Measurements from ENCODE around the gene RELN. TPM values are rescaled to one million over a fixed set of nuclear protein-coding genes. Genes with fewer than 3 reads are reported as not detected.
A peak's percentile ranks its signal among the peaks of the same experiment; 100 is the strongest.

RELN gene
- total and polyA plus RNA-seq, 9 of the 15 experiments (the other 6 are each of a cell fraction or from before 2014, with no cell fraction given) = 12.9 to 43.2 (median 18.1) TPM

DNA sequence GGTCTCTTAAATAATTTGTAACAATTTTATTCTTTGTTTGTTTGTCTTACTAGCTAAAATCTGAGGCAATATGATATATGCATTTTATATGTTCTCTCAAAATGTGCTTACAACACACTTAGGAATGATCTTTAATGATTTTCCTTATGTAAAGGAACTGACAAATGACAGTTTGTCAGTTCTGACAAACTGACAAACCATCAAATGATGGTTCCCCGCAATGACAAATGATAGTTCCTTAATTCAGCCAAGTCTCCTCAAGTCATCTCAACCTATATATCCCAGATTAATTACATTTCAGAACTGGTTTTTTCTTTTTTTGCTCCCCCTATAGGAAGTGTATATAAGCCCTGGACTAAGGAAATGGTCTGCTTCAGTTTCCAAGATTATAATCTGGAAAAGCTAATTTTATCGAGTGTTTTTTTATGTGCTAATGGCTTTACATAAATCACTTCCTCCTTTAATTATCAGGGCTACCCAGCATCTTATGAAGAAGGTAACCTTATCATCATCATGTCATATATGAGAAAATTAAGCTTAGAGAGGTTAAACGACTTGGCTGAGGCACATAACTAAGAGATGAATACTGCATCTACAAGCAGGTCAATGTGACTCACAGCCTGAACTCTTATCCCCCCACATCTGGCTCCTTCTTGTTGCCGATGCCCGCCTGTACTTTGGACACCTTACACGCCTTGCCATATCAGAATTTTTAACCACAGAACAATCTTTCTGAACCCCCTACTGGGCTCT lies 75.1 kb downstream of the RELN start (continued):
- TF ChIP-seq, protein P1, sequence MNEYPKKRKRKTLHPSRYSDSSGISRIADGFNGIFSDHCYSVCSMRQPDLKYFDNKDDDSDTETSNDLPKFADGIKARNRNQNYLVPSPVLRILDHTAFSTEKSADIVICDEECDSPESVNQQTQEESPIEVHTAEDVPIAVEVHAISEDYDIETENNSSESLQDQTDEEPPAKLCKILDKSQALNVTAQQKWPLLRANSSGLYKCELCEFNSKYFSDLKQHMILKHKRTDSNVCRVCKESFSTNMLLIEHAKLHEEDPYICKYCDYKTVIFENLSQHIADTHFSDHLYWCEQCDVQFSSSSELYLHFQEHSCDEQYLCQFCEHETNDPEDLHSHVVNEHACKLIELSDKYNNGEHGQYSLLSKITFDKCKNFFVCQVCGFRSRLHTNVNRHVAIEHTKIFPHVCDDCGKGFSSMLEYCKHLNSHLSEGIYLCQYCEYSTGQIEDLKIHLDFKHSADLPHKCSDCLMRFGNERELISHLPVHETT (CRISPR knock-in tag; conservative IDR thresholded peaks at IDR 0.05 in 1 of 2, IDR thresholded peaks at IDR 0.05 in 1 of 2) = 0 out of 4 replicates have a peak, but pooled peaks of 1 of the 2 experiments have one; percentile 28
- TF ChIP-seq RCOR1 (IDR thresholded peaks at IDR 0.05; ENCODE audit: borderline replicate concordance in 1 of 2, low read depth in 2 of 2, low read length in 2 of 2) = peak in 1 of 2 experiments; percentile 38; a peak in 2 of 4 replicates
- TF ChIP-seq JUND (IDR thresholded peaks at IDR 0.05; ENCODE audit: borderline replicate concordance, low read depth, low read length) = peak; percentile 52; the same call in 1 of the 2 replicates
- no peak for TF ChIP-seq JUND (tag; IDR thresholded peaks at IDR 0.05; ENCODE audit: borderline replicate concordance, low read depth, low read length)
- TF ChIP-seq FOS (IDR thresholded peaks at IDR 0.05; ENCODE audit: extremely low read depth, insufficient read length) = no peak
- TF ChIP-seq, protein P2, sequence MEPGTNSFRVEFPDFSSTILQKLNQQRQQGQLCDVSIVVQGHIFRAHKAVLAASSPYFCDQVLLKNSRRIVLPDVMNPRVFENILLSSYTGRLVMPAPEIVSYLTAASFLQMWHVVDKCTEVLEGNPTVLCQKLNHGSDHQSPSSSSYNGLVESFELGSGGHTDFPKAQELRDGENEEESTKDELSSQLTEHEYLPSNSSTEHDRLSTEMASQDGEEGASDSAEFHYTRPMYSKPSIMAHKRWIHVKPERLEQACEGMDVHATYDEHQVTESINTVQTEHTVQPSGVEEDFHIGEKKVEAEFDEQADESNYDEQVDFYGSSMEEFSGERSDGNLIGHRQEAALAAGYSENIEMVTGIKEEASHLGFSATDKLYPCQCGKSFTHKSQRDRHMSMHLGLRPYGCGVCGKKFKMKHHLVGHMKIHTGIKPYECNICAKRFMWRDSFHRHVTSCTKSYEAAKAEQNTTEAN (CRISPR knock-in tag; IDR thresholded peaks at IDR 0.05) = no peak
- TF ChIP-seq, protein P3, sequence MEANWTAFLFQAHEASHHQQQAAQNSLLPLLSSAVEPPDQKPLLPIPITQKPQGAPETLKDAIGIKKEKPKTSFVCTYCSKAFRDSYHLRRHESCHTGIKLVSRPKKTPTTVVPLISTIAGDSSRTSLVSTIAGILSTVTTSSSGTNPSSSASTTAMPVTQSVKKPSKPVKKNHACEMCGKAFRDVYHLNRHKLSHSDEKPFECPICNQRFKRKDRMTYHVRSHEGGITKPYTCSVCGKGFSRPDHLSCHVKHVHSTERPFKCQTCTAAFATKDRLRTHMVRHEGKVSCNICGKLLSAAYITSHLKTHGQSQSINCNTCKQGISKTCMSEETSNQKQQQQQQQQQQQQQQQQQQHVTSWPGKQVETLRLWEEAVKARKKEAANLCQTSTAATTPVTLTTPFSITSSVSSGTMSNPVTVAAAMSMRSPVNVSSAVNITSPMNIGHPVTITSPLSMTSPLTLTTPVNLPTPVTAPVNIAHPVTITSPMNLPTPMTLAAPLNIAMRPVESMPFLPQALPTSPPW (CRISPR knock-in tag; IDR thresholded peaks at IDR 0.05) = peak; percentile 23; the same call in 1 of the 2 replicates
- peak; percentile 55 for TF ChIP-seq MEIS2 (IDR thresholded peaks at IDR 0.05; ENCODE audit: partially characterized antibody)
- TF ChIP-seq, protein P4, sequence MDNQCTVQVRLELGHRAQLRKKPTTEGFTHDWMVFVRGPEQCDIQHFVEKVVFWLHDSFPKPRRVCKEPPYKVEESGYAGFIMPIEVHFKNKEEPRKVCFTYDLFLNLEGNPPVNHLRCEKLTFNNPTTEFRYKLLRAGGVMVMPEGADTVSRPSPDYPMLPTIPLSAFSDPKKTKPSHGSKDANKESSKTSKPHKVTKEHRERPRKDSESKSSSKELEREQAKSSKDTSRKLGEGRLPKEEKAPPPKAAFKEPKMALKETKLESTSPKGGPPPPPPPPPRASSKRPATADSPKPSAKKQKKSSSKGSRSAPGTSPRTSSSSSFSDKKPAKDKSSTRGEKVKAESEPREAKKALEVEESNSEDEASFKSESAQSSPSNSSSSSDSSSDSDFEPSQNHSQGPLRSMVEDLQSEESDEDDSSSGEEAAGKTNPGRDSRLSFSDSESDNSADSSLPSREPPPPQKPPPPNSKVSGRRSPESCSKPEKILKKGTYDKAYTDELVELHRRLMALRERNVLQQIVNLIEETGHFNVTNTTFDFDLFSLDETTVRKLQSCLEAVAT (IDR thresholded peaks at IDR 0.05) = 0 out of 4 replicates have a peak, but pooled peaks of 1 of the 2 experiments have one; percentile 18
- TF ChIP-seq EP400 (IDR thresholded peaks at IDR 0.05) = 0 out of 2 replicates have a peak, but pooled peaks have one; percentile 20
- no peak for TF ChIP-seq ZNF561 (CRISPR knock-in tag; conservative IDR thresholded peaks at IDR 0.05)
- TF ChIP-seq PHB2 (IDR thresholded peaks at IDR 0.05; ENCODE audit: low read depth) = no peak
- TF ChIP-seq, protein P5, sequence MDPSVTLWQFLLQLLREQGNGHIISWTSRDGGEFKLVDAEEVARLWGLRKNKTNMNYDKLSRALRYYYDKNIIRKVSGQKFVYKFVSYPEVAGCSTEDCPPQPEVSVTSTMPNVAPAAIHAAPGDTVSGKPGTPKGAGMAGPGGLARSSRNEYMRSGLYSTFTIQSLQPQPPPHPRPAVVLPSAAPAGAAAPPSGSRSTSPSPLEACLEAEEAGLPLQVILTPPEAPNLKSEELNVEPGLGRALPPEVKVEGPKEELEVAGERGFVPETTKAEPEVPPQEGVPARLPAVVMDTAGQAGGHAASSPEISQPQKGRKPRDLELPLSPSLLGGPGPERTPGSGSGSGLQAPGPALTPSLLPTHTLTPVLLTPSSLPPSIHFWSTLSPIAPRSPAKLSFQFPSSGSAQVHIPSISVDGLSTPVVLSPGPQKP (CRISPR knock-in tag; IDR thresholded peaks at IDR 0.05) = no peak
- no peak for TF ChIP-seq ZNF695 (CRISPR knock-in tag; IDR thresholded peaks at IDR 0.05)
- TF ChIP-seq PHTF2 (CRISPR knock-in tag; IDR thresholded peaks at IDR 0.05) = no peak
